Measurements from ENCODE around the gene LYPD1.

The LYPD1 gene

DNA sequence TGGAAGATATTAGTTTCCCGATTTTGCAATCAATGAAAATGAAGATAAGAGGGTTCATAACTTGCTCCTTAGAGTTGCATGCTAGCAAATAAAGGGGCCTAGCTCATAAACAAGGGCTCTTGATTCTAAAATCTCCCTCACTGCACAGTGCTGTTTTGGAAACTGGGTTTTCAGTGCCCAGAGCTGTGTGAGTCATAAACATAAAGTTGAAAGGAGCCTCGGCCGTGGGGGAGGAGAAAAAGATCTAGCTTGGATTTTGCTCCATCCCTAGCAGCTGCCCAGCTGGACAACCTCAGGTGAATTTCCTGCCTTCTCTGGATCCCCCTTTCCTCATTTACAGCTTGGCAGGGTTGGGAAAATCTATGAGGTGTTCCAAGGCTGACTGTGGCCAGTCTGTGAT, 42.5 kb downstream of the LYPD1 start:
- Histone ChIP-seq H3K9ac (ENCODE audit: low read depth, low read length, poor library complexity) (no peak overlapping the region), H3K79me1 (ENCODE audit: low read depth, low read length) (no peaks in the 10 kb centered on the region), H3K9me3 (replicated peaks in 1 of 2; ENCODE audit: control insufficient read depth in 2 of 2, insufficient read depth in 1 of 2, low read depth in 1 of 2, low read length in 2 of 2) (peaks cover 0 to 12% of the 10 kb centered on the region in 2 donors), H3K14ac (ENCODE audit: low read length) (no peak overlapping the region), H3K4me1 (ENCODE audit: control insufficient read depth in 2 of 2, insufficient read depth in 1 of 2, low read depth in 1 of 2, low read length in 2 of 2) (peaks cover 6 to 11% of the 10 kb centered on the region in 2 donors), H4K91ac (ENCODE audit: low read depth, low read length, poor library complexity) (no peak overlapping the region), H3K27ac (replicated peaks; ENCODE audit: low read length) (no peak overlapping the region), H2BK120ac (ENCODE audit: low read depth, low read length) (no peak overlapping the region), H2AFZ (ENCODE audit: low read length) (no peak overlapping the region), H3K27me3 (ENCODE audit: control insufficient read depth in 3 of 3, insufficient read depth in 3 of 3, low read depth in 1 of 3, low read length in 3 of 3) (no peaks in the 10 kb centered on the region), H2BK15ac (ENCODE audit: low read length) (no peak overlapping the region), H3K4me3 (ENCODE audit: low read length in 2 of 2) (no peak overlapping the region), H3K23ac (ENCODE audit: low read depth, low read length, poor library complexity) (no peak overlapping the region), H3K4me2 (ENCODE audit: insufficient read depth, low read length, poor library complexity, severe bottlenecking) (no peak overlapping the region), H2BK5ac (ENCODE audit: low read length) (no peak overlapping the region), H3K4ac (ENCODE audit: low read length) (no peak overlapping the region), H2AK5ac (ENCODE audit: low read depth, low read length) (no peak overlapping the region), H2BK12ac (ENCODE audit: low read length) (no peak overlapping the region), H3K18ac (ENCODE audit: low read length) (no peak overlapping the region), H3K36me3 (replicated peaks in 1 of 2; ENCODE audit: control insufficient read depth in 2 of 2, insufficient read depth in 2 of 2, low read length in 2 of 2) (no peaks in the 10 kb centered on the region), H4K8ac (ENCODE audit: low read depth, low read length) (no peak overlapping the region)
- no CpG with 5 or more reads among the region's 3 CpGs for WGBS, 2 donors (ENCODE audit: extremely low coverage in 2 of 2, insufficient read length in 2 of 2, insufficient replicate concordance in 1 of 2)
- DNase-seq (ENCODE audit: low spot score) = no peak

DNA sequence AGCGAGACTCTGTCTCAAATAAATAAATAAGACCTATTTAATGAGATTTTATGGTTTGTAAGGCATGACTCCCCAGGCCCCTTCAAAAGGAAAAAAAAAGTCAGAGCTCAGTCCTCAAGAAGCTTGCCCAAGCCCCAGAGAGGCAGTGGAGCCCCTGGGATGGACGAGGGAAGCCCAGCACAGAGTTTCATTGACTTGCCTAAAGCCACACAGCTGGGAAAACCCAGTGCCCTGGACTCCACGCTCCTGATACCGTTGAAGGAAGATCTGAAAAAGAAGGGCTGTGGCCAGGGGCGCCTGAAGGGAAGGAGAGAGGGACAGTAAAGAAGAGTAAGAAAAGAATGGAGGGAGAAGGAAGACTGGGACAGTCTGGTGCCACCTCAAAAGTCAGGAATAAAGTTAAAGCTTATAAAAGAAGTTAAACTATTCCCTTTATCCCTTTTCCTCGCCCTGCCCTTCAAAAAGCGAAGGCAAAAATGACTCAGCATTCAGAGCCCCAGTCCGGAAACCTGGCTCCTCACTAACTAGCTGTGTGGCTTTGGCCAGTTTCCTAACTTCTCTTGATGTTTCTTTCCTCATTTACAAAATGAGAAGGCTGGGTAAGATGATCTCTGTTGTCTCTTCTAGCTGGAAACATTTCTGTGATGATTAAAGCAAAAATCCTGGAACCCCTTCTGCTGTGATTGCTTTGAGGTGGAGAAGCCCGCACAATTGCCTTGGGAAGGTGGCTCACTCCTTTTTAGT, 46.7 kb downstream of the LYPD1 start:
- no peaks in the 10 kb centered on the region for H3K36me3 ChIP-seq (replicated peaks in 1 of 2; ENCODE audit: control insufficient read depth in 2 of 2, insufficient read depth in 2 of 2, low read length in 2 of 2)
- no peak overlapping the region for H3K18ac ChIP-seq (ENCODE audit: low read length)
- H3K79me1 ChIP-seq (ENCODE audit: low read depth, low read length) = no peaks in the 10 kb centered on the region
- H4K8ac ChIP-seq (ENCODE audit: low read depth, low read length) = no peak overlapping the region
- H3K9ac ChIP-seq (ENCODE audit: low read depth, low read length, poor library complexity) = no peak overlapping the region
- no peak overlapping the region for H2AK5ac ChIP-seq (ENCODE audit: low read depth, low read length)
- H3K27me3 ChIP-seq (ENCODE audit: control insufficient read depth in 3 of 3, insufficient read depth in 3 of 3, low read depth in 1 of 3, low read length in 3 of 3) = no peaks in the 10 kb centered on the region
- H2BK120ac ChIP-seq (ENCODE audit: low read depth, low read length) = no peak overlapping the region
- H3K4me3 ChIP-seq (ENCODE audit: low read length in 2 of 2) = no peak overlapping the region
- no peak overlapping the region for H3K4me2 ChIP-seq (ENCODE audit: insufficient read depth, low read length, poor library complexity, severe bottlenecking)
- no peak overlapping the region for H2BK15ac ChIP-seq (ENCODE audit: low read length)
- H3K9me3 ChIP-seq (replicated peaks in 1 of 2; ENCODE audit: control insufficient read depth in 2 of 2, insufficient read depth in 1 of 2, low read depth in 1 of 2, low read length in 2 of 2) = peaks cover 0 to 12% of the 10 kb centered on the region in 2 donors
- no peak overlapping the region for H2AFZ ChIP-seq (ENCODE audit: low read length)
- no peak overlapping the region for H2BK12ac ChIP-seq (ENCODE audit: low read length)
- no peak for DNase-seq (ENCODE audit: low spot score)
- no peak overlapping the region for H3K27ac ChIP-seq (replicated peaks; ENCODE audit: low read length)
- no peak overlapping the region for H3K23ac ChIP-seq (ENCODE audit: low read depth, low read length, poor library complexity)
- WGBS, 2 donors (ENCODE audit: extremely low coverage in 2 of 2, insufficient read length in 2 of 2, insufficient replicate concordance in 1 of 2) = no CpG with 5 or more reads among the region's 9 CpGs
- no peak overlapping the region for H2BK5ac ChIP-seq (ENCODE audit: low read length)
- H3K14ac ChIP-seq (ENCODE audit: low read length) = no peak overlapping the region
- peaks cover 0 to 3% of the 10 kb centered on the region in 2 donors for H3K4me1 ChIP-seq (ENCODE audit: control insufficient read depth in 2 of 2, insufficient read depth in 1 of 2, low read depth in 1 of 2, low read length in 2 of 2)
- H3K4ac ChIP-seq (ENCODE audit: low read length) = no peak overlapping the region
- no peak overlapping the region for H4K91ac ChIP-seq (ENCODE audit: low read depth, low read length, poor library complexity)

DNA sequence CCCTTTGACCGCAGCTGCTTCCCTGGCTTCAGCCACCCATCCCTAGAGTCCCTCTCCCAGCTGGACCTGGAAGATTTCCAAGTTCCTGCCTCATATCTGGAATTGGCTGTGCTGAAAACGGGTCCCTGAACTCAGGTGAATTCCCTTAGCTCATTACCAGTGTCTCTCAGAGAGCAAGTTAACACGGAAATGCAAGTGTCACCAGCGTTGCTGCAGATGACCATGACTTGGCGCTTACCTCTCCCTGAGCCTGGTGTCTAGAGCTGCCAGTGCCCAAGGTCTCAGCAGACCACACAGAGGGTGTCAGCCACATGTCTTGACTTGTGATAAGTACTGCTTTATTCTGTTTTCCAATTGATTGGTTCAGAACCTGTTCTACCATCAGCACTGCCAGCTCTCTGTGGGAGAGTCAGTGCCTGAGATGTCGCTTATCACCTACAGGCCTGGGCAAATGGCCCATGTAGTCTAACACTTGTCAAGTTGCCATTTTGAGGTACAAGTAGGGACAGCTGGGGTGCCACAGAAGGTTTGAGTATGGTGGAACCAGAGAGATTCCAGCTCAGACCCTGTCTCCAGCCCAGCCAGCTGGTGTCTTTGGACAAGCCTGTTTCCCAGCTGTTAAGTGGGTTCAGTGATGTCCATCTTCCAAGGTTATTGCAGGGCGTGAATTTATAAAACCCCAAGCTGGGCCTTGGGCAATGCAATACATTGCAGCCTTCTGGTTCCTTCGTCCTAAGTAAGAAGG, 48.7 kb downstream of the LYPD1 start:
- no peak overlapping the region for H2BK120ac ChIP-seq (ENCODE audit: low read depth, low read length)
- H2BK12ac ChIP-seq (ENCODE audit: low read length) = no peak overlapping the region
- no peaks in the 10 kb centered on the region for H3K79me1 ChIP-seq (ENCODE audit: low read depth, low read length)
- H4K91ac ChIP-seq (ENCODE audit: low read depth, low read length, poor library complexity) = no peak overlapping the region
- H3K4me2 ChIP-seq (ENCODE audit: insufficient read depth, low read length, poor library complexity, severe bottlenecking) = no peak overlapping the region
- peak overlapping the region; percentile 70 for H3K18ac ChIP-seq (ENCODE audit: low read length)
- H3K9me3 ChIP-seq (replicated peaks in 1 of 2; ENCODE audit: control insufficient read depth in 2 of 2, insufficient read depth in 1 of 2, low read depth in 1 of 2, low read length in 2 of 2) = peaks cover 0 to 12% of the 10 kb centered on the region in 2 donors
- no peak overlapping the region for H3K4me3 ChIP-seq (ENCODE audit: low read length in 2 of 2)
- H3K27me3 ChIP-seq (ENCODE audit: control insufficient read depth in 3 of 3, insufficient read depth in 3 of 3, low read depth in 1 of 3, low read length in 3 of 3) = no peaks in the 10 kb centered on the region
- H4K8ac ChIP-seq (ENCODE audit: low read depth, low read length) = no peak overlapping the region
- no peak overlapping the region for H3K27ac ChIP-seq (replicated peaks; ENCODE audit: low read length)
- H2BK15ac ChIP-seq (ENCODE audit: low read length) = no peak overlapping the region
- no peaks in the 10 kb centered on the region for H3K36me3 ChIP-seq (replicated peaks in 1 of 2; ENCODE audit: control insufficient read depth in 2 of 2, insufficient read depth in 2 of 2, low read length in 2 of 2)
- H2AFZ ChIP-seq (ENCODE audit: low read length) = no peak overlapping the region
- H3K4me1 ChIP-seq (ENCODE audit: control insufficient read depth in 2 of 2, insufficient read depth in 1 of 2, low read depth in 1 of 2, low read length in 2 of 2) = peaks cover 0 to 6% of the 10 kb centered on the region in 2 donors
- no peak overlapping the region for H3K14ac ChIP-seq (ENCODE audit: low read length)
- DNase-seq (ENCODE audit: low spot score) = no peak
- no CpG with 5 or more reads among the region's 8 CpGs for WGBS, 2 donors (ENCODE audit: extremely low coverage in 2 of 2, insufficient read length in 2 of 2, insufficient replicate concordance in 1 of 2)
- H3K4ac ChIP-seq (ENCODE audit: low read length) = no peak overlapping the region
- no peak overlapping the region for H3K23ac ChIP-seq (ENCODE audit: low read depth, low read length, poor library complexity)
- no peak overlapping the region for H2AK5ac ChIP-seq (ENCODE audit: low read depth, low read length)
- no peak overlapping the region for H2BK5ac ChIP-seq (ENCODE audit: low read length)
- H3K9ac ChIP-seq (ENCODE audit: low read depth, low read length, poor library complexity) = no peak overlapping the region

DNA sequence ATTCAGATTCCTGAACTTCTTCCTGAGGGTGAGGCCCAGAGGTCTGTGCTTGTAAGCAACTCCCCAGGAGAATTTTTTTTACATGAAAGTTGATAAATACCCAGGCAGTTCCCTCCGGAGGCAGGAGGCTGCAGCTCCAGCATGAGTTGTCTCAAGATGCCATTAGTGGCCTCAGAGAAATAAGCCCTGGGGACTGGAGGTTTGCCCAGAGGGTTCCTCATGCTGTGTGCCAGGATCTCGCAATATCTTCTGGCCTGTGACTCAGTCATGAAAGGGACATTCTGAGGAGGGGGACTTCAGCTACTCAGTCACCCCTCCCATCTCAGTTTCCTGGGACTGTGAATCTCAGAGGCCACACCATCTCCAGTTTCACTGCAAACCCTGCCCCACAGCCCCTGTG, 49.9 kb downstream of the LYPD1 start:
- Histone ChIP-seq H3K27me3 (ENCODE audit: control insufficient read depth in 3 of 3, insufficient read depth in 3 of 3, low read depth in 1 of 3, low read length in 3 of 3) (no peaks in the 10 kb centered on the region), H3K4me3 (ENCODE audit: low read length in 2 of 2) (no peak overlapping the region), H3K4ac (ENCODE audit: low read length) (no peak overlapping the region), H3K9ac (ENCODE audit: low read depth, low read length, poor library complexity) (no peak overlapping the region), H2AFZ (ENCODE audit: low read length) (no peak overlapping the region), H3K27ac (replicated peaks; ENCODE audit: low read length) (no peak overlapping the region), H3K36me3 (replicated peaks in 1 of 2; ENCODE audit: control insufficient read depth in 2 of 2, insufficient read depth in 2 of 2, low read length in 2 of 2) (no peaks in the 10 kb centered on the region), H2BK12ac (ENCODE audit: low read length) (no peak overlapping the region), H3K18ac (ENCODE audit: low read length) (peak overlapping the region; percentile 18), H3K9me3 (replicated peaks in 1 of 2; ENCODE audit: control insufficient read depth in 2 of 2, insufficient read depth in 1 of 2, low read depth in 1 of 2, low read length in 2 of 2) (peaks cover 0 to 12% of the 10 kb centered on the region in 2 donors), H2BK15ac (ENCODE audit: low read length) (no peak overlapping the region), H2BK5ac (ENCODE audit: low read length) (no peak overlapping the region), H4K91ac (ENCODE audit: low read depth, low read length, poor library complexity) (no peak overlapping the region), H2BK120ac (ENCODE audit: low read depth, low read length) (no peak overlapping the region), H4K8ac (ENCODE audit: low read depth, low read length) (no peak overlapping the region), H3K4me1 (ENCODE audit: control insufficient read depth in 2 of 2, insufficient read depth in 1 of 2, low read depth in 1 of 2, low read length in 2 of 2) (peaks cover 0 to 6% of the 10 kb centered on the region in 2 donors), H3K14ac (ENCODE audit: low read length) (no peak overlapping the region), H2AK5ac (ENCODE audit: low read depth, low read length) (no peak overlapping the region), H3K23ac (ENCODE audit: low read depth, low read length, poor library complexity) (peak overlapping the region; percentile 29), H3K4me2 (ENCODE audit: insufficient read depth, low read length, poor library complexity, severe bottlenecking) (no peak overlapping the region), H3K79me1 (ENCODE audit: low read depth, low read length) (no peaks in the 10 kb centered on the region)
- WGBS, 2 donors (ENCODE audit: extremely low coverage in 2 of 2, insufficient read length in 2 of 2, insufficient replicate concordance in 1 of 2) = no CpG with 5 or more reads among the region's 2 CpGs
- no peak for DNase-seq (ENCODE audit: low spot score)
